Activated CD8-positive, alpha-beta memory T cell treated with anti-CD3 and anti-CD28 coated beads, Interleukin-2, amount 50 U/mL, for 4 hours (primary cell): Measurements from ENCODE around the gene EFNA3.

ENCODE experiments used
- DNase-seq: peaks from one replicate; pipeline ENCODE4 v3.0.0-alpha.2; 2020

The EFNA3 gene

GRCh38 chr1:155078469-155079209 is at the start of gene EFNA3:
Gene EFNA3, plus strand, starts transcription at chr1:155078837. Its CDS starts 105 bp downstream, at chr1:155078942.
- DNase-seq = peak; percentile 68

DNA sequence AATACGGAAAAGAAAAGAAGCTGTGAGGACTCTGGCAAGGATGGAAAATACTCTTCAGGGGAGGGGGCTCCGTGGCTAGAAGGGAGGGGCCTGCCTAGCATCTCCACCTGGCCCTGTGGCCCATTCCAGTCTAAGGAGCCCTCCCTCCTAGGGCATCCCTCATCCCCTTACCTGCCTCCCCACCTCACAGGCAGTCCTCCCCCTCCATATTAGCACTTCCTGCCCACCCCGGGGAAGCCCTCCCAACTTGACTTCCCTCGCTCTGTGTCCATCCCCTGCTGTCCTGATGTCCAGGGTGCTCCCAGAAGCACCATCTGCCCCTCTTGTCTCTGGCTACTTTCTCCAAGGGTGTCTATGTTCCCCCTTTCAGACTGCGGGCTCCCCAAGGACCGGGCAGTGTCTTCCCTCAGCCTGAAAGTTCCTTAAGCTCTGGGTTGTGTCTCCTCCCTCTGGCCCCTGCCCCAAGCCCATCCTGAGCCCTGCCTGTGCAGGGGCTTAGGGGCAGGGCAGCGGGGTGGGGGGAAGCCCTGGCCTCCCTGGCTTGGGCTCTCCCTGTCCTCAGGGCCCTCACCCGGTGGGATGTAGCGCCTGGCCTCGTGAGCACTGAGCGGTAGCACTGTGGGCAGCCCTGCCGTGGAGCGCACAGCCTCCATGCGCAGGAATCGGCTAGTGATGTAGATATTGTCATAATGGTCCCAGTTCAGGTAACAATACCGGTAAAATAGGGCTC is 49.0 kb upstream of the EFNA3 start:
- DNase-seq = no peak

- DNase-seq = no peak
These were observed 48.3 kb upstream of the EFNA3 start for GRCh38 chr1:155030243-155030795.

DNA sequence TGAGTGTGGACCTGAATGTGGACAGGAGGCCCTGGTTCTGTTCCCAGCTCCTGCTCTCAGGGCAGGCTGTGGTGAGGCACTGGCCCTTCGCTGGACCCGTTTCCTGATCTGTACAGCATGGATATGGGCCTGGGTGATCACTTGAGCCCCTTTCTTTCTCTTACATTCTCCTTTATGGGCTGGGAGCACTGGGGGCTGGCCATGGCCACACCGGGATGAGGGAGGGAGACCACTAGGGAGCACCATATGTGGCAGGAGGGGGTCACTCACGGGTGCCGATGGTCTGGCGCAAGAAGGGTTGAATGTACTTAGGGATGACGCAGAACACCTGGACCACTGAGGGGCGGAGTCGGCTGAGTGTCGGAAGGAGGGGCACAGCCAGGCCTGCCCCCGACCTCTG is 47.7 kb upstream of the EFNA3 start:
- no peak for DNase-seq

DNA sequence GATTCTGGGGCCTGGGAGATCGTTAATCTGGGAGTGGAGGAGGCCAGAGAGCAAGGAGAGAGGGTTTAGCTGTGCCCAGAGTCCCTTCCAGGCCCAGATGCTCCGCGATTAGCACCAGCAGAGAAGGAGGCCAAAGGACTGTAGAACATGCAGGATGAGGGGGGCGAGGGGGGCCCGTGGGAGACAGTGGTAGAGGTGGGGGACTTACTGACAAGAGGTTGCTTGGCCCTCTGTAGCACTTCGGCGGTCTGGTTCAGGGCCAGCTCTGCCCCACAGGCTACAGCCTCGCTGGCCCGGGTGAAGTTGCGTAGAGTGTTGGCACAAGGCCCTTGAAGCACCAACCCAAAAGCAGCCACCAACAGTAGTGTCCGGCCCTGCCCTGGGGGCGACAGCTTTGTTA is 45.8 kb upstream of the EFNA3 start:
- no peak for DNase-seq

- DNase-seq = no peak
These were observed 45.1 kb upstream of the EFNA3 start, which contains the start of the genes DCST1 and DCST2 for GRCh38 chr1:155033524-155033923. Gene DCST1, plus strand, starts transcription at chr1:155033824. Its CDS starts 213 bp downstream, at chr1:155034037. Gene DCST2, minus strand, starts transcription at chr1:155033781. Its CDS starts 80 bp downstream, at chr1:155033701.

DNA sequence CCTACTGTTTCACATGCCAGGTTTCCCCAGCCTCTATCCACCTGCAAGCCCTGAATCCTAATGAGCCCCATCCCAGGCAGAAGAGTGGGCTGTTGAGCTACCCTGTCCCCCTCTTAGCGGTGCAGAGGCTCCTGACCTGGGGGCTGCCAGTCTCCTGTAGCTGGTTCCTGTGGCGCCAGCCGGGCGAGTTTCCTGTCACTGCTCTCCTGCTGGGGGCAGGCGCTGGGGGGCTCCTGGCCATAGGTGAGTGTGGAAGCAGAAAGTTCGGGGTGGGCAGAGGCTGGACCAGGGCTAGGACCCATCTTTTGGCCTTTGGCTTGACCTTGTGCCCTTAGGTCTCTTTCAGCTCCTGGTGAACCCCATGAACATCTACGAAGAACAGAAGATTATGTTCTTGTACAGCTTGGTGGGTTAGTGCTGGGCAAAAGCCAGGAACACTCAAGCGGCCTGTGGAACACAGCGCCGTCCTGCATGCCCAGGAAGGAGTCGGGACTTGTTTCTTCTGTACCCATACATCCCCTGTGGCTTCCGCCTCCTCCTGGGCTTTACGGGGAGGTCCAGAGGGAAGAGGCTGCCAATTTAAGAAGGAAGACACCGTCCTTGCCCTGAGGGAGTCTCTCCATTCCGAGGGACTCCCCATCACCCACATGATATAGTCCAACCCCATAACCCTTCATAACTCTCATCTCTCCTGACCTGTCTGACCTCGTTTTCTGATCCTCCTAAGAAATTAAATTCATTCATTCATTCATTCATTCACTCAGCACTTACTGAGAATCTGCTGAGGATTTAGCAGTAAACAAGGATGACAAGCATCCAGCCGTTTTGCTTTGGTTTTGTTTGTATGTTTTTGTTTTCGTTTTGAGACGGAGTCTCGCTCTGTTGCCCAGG is 44.1 kb upstream of the EFNA3 start:
- DNase-seq = no peak

DNA sequence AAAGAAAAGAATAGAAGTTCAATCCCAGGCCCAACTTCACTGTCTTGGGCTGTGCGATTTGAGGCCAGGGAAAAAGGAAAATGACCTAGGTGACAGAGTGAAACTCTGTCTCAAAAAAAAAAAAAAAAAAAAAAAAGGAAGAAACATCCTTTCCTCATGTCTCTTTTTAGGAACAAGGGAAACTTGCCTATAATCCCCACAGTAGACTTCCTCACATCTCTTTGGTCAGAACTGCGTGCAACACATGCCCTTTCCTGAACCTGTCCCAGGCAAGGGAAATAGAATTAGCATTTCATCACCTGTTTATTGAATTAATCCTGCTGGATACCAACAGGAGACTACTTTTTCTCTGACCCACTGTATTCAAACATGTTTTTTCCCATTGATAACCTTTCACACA is 42.7 kb upstream of the EFNA3 start:
- DNase-seq = no peak

GRCh38 chr1:155037043-155037442 is 41.6 kb upstream of the EFNA3 start:
- DNase-seq = no peak

GRCh38 chr1:155037851-155038441 is 40.7 kb upstream of the EFNA3 start:
- no peak for DNase-seq

- DNase-seq = no peak
These were observed 39.9 kb upstream of the EFNA3 start for GRCh38 chr1:155038602-155039307.

DNA sequence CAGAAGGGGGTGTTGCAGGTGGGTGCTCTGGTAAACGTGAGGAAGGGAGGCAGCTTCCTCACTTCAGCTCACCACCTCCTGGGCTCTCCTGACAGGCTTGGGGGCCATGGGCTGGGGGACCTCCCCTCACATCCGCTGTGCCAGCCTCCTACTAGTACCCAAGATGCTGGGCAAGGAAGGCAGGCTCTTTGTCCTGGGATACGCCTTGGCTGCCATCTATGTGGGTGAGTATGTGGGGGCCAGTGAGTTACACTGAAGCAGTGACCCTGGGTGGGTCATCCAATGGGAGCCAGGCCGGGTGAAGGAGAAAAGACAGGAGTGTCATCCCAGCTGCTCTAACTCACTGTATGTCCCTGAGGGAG is 39.3 kb upstream of the EFNA3 start:
- no peak for DNase-seq

DNA sequence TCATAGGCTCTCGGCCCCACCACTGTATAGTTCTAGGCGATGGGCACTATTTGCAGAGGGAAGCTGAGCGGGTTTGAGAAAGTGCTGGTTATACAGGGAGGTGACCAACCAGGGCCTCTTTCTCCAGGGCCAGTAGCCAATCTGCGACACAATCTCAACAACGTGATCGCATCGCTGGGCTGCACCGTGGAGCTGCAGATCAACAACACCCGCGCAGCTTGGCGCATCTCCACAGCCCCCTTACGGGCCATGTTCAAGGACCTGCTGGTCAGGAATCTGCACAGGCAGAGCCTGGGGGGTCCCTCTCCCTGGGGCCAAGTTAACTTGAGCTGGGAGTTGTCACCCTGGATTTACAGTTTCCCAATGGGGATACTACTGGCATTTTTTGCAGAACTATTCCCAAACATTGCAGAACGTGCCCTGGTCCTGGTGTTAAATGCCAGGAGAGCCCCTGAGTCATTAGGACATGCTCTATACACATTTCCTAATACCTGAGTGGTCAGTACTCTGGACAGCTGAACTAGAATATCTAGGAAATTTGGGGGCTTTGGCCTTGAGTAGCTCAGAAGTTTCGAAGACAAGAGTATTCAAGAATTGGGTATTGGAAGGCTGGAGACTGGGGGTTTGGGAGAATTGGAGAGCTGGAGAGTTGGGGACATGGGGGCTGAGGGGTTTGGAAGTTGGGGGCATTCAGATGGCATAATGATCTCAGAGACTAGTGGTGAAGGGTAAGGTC is 38.1 kb upstream of the EFNA3 start:
- no peak for DNase-seq

DNA sequence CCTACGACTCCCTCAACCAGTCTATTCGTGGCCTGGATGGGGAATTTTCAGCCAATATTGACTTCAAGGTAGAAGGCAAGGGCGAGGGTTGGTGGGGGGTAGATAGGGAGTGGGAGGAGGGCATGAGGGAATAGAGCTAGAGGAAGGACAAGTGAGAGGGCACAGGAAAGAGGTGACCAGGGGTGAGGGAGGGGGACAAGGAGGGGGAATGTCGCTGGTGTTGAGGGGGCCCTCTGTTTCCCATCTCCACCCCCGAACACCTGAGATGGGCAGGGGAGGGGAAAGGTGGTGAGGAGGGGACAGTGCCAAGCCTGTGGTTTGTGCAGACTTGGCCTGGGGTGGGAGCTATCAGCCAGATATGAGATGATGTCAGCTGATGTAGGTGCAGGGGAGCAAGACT is 35.8 kb upstream of the EFNA3 start:
- no peak for DNase-seq

GRCh38 chr1:155043301-155043702 is 35.3 kb upstream of the EFNA3 start:
- DNase-seq = no peak

- no peak for DNase-seq
These were observed 34.8 kb upstream of the EFNA3 start for GRCh38 chr1:155043793-155044192.

DNA sequence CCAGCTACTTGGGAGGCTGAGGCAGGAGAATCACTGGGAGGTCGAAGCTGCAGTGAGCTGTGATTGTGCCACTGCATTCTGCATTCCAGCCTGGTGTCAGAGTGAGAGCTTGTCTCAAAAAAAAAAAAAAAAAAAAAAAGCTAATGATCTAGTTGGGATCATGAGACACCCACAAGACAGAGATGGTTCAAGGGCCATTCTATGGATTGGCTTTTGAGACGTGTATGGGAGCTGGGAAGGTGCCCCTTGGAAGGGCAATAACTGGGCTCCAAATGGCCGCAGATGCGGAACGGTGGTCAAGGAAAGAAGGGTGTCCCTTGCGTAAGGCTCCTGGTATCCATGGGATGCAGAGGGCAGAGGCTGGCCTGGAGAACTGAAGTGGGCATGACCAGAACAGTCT is 34.3 kb upstream of the EFNA3 start:
- no peak for DNase-seq

- peak; percentile 60 for DNase-seq
These were observed 33.6 kb upstream of the EFNA3 start for GRCh38 chr1:155044812-155045657.

- DNase-seq = no peak
These were observed 29.9 kb upstream of the EFNA3 start for GRCh38 chr1:155048449-155049334.
